ENCODE measurements around the gene TSPYL1.
"Not testable (repeated sequence)": the region's sequence is repeated elsewhere in the genome, so short reads cannot be mapped to it uniquely, and the experiment has no call there.

The TSPYL1 gene

DNA sequence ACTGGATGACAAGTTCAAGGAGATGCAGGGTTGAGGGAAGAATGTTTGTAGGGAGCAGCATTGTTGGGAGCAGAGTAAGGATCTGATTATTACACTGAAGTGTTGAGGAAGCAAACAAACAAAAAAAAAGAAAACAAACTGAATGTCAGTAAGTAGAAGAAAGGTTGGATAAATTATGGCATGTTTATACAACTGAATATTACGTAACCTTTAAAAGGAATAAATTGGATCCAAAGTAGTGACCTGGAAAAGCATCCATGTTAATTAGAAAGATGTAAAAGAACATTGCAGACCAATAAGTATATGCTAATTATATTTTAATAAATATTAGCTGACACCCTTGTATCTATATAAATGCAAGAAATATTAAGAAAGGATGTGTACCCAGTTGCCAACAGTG lies 12.8 kb upstream of the TSPYL1 start:
- DNase-seq = no peak

DNA sequence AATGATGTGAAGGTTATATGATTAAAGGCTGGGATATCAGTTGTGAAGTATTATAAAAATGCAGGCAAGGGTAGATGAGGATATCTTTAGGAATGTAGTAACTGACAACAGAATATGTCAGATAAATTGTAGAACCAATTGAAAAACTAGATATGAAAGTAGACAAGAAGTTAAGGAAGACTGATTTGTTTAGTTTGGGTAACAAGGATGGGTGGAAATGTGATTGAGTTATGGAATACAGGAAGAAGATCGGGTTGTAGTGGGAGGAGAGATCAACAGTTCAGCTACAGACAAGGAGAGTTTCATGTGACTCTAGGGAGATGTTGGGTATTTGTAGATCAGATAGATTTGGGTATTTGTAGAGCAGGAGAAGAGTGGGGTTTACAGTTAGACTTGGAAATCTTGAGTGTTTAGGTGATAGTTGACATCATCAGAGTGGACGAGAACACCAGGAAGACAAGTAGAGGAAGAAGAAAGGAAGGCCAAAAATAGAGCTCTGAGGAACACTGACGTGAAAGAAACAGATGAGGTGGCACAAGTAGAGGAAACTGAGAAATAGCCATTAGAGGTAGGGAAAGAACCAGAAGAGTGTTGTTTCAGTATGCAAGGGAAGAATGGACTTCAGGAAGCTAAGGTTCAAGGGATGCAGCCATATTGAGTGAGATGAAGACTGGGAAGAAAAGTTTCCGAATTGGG lies 12.1 kb upstream of the TSPYL1 start:
- no peak for DNase-seq

DNA sequence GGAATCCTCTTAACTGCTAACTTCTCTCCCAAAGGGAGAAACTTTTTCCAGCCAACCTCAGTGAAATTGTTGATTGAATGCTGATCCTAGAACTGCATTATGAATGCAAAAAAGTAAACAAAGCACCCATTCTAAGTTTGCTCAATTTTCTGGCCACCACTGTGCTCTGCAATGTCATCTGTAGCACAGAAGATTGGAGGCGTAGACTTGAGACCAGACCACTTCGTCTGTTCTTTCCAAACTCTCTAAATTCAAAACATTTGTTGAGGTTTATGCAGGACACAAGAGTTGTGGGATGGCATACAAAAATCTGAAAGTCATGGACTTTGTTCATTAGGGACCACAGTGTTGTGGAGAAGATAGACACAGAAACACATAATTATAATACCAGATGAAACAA lies 11.1 kb upstream of the TSPYL1 start:
- no peak for DNase-seq

DNA sequence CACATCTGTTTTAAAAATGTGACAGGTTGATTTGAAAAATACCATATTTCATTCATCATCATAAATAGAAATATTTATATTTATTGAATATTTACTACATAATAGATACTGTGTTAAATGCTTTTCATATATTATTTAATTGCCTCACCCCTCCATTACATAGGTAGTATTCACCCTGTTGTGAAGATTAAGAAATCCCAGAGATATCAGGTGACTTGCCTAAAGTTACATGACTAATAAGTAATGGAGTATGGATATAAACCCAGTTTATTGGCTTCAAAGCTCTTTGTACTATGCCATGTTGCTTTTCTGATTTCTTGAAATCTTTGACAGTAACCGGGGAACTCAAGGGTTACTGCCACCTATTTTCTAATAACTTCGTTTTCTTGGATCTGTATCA lies 10.1 kb upstream of the TSPYL1 start:
- no peak for DNase-seq

DNA sequence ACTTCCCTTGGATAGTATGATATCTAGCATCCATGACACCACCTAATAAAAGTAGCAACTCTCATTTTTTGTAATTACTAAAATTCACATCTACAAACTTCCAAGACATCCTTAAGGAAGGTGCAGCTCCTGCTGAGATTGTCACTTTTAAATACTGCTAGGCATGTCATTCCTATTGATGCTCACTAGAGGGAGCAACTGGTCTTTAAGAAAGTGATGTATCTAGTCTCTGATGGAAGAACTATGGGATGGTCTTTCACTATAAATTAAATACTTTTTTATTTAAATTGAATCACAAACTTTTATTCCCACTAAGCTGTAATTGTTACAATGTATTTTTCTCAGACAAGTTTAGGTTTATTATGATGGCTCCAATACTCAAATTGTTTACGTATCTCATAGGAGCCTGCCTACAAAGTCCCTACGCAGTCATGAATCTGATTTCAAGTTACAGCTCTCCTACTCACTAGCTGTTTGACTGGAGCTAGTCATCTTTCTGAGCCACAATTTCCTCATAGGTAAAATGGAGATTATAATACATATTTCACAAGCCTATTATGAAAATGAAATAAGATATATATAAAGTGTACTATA lies 8.1 kb upstream of the TSPYL1 start:
- DNase-seq = peak; percentile 36

DNA sequence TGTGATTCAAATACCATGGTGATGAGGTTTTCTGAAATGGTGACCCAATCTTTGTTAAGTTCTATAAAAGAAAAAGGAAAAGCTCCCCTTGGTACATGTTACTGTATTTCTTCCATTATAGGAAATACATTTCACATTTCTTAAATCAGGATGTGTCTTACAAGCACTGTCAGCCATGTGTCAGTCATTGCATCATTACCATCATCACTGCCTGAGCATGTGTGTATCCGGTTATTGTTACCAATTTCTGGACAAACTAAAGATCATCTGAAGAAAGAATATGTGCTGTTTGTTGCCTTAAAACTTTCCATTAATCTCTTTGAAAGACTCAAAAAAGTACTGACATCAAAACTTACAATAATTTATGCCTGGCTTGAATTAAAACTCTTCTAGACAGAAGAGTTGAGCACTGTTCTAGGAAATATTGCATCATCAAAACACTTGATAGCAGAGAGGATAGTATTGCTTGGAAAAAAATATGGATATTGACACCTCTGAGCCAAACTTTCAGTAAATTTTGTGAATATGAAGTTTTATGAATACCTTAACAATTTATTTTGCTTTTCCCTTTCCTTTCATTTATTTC lies 7.1 kb upstream of the TSPYL1 start:
- DNase-seq = no peak

DNA sequence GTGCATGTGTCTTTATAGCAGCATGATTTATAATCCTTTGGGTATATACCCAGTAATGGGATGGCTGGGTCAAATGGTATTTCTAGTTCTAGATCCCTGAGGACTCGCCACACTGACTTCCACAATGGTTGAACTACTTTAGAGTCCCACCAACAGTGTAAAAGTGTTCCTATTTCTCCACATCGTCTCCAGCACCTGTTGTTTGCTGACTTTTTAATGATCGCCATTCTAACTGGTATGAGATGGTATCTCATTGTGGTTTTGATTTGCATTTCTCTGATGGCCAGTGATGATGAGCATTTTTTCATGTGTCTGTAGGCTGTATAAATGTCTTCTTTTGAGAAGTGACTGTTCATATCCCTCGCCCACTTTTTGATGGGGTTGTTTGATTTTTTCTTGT lies 5.3 kb upstream of the TSPYL1 start:
- not testable (repeated sequence) for DNase-seq

DNA sequence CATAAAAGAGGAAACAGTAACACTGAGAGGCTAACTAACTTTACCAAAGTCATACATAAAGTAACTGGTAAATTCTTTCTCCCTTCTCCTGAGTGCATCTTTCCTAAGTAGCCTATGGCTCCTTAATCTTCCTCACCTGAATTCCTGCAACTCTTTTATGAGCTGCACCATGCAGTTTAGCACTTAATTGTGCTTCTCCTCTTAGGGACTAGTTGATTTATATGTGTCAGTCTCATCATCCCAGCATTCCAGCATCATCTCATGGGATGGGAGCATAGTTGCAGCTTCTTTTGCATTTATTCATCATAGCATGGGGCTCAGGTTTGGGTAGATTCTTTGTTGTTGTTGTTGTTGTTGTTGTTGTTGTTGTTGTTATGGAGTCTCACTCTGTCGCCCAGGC lies 3.5 kb upstream of the TSPYL1 start:
- no peak for DNase-seq

DNA sequence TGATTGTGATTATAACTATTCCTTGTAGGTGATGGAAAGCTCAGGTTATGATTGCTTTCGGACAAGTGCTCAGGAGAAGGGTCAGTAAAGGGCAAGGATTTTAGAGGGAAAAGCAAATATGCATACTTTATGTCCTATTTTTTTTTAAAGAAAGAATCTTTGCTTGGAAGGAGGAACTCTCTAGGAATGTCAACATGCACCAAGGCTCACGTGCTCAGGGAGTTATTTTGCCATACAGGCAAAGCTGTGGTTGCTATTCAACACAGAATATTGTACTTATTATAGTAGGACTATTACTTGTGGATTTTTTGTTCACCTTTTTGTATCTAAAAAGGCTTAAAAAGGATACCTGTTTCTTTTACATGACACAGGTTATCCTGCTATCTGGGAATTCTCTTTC lies 3.0 kb upstream of the TSPYL1 start:
- no peak for DNase-seq

DNA sequence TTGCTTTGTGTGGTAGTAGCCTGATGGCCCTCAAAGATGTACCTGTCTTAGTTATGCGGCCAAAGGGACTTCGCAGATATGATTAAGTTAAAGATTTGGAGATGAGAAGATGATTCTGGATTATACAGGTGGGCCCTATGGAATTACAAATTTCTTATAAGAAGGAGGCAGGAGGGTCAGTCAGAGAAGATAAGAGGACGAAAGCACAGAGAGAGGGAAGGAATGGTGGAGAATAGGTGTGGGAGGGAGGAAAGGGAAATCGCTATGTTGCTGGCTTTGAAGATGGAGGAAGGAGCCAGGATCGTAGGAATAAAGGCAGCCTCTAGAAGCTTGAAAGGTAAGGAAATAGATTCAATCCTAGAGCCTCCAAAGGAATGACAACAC lies 1.2 kb upstream of the TSPYL1 start:
- no peak for DNase-seq

DNA sequence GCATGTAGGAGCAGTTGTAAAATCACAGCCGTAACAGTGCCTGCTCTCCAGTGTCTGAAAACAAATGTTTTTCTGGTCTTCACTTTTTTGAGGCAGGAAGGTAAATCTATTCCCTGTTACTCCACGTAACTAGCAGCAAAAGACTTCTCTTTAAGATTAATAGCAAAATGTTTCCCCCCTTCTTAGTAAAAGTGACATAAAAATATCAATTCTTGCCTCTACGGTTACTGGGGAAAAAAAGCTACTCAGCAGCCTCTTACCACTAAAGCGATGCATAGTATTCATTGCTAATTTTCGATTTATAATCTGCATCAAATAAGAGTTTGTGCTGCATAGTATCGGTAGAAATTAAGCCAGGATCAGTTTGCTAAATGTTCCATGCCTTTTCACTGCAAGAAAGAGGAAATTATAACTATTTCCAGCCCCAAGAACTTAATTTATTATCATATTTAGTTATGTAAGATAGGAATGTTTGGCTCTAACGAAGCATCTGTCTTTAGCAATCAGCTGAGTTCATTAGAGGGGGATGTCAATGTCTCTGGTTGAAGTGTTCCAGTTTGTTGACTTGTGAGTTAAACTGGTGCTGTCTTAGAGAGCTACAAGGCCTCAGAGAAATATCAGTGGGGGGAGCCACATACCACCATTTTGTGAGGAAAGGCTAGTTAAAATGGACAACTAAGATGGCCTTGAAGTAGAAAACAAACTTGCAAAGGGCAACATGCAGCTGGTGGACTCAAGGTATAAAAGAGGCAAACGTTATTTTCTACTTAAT lies 617 bp upstream of the TSPYL1 start:
- DNase-seq = peak; percentile 40

DNA sequence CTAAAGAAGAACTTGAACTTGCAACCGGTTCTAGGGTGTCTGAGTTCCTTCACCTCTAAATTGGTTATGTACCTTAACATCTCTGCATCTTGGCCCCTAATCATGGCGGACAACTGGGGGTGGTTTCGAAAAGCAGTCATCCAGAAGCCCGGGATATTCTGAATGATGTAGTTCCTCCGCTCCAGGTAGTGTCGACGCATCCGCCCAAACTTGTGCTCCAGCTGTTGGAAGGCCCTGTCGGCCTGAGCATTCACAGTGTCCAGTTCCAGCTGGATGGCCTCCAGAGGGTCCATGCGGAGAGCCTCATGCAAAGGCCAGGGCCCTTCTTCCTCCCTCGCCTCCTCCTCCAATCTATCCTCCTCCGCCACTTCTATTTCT lies 887 bp downstream of the TSPYL1 start:
- DNase-seq = no peak

DNA sequence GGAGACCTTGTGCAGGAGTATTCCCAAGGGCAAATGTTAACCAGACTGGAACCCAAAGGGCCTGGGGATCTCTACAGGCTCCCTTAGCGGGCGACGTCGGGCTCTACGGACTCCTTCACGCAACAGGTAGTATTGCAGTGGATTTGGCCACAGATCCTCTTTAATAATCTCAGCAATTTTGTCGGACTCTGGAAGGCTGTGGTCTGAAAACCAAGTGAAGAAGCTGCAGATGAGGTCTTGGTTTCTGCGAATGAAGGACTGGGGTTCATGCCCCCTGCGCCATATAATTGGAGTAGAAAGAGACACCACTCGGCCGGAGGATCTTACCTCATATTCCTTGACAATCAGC lies 1.3 kb downstream of the TSPYL1 start:
- no peak for DNase-seq

DNA sequence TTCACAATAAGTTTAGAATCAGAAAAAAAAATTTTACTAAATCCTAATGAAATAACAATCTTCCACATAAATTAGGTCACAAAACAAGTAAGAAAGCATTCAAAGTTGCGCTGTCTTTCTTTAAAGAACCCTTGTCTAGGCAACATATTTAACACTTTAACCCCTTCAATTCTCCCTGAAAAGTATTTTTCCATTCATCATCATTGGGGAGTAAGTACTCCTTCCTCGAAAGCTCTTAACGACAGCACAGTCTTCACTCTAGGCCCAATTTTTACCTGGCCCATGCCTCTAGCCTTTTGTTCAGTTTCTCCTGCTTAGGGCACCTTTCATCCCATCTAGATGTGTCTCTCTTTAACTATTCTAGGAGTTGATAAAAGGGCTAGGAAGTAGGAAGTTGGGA lies 2.6 kb downstream of the TSPYL1 start:
- no peak for DNase-seq

DNA sequence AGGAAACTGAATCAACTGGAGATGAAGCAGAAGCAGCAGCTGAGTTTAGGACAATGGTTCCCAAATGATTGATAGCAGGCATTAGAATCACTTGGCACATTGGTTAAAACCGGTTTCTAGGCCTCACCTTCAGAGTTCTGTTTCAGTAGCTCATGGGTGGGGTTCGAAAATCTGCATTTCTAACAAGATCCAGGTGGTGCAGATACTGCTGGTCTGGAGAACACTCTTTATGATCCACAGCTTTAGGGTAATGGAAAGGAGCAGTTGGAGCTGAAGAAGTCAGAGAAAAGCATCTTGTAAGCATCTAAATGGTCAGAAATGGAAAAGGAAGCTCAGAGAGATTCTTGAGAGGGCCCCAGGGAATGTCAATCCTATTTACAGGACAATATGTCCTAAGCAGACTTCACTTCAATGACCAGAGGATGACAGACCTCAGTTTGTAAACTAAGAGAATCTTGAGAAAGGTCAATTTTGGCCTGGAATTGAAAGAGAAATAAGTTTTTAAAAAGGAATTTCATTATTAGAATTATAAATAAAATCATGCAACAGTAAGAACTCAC lies 8.5 kb downstream of the TSPYL1 start:
- DNase-seq = no peak

DNA sequence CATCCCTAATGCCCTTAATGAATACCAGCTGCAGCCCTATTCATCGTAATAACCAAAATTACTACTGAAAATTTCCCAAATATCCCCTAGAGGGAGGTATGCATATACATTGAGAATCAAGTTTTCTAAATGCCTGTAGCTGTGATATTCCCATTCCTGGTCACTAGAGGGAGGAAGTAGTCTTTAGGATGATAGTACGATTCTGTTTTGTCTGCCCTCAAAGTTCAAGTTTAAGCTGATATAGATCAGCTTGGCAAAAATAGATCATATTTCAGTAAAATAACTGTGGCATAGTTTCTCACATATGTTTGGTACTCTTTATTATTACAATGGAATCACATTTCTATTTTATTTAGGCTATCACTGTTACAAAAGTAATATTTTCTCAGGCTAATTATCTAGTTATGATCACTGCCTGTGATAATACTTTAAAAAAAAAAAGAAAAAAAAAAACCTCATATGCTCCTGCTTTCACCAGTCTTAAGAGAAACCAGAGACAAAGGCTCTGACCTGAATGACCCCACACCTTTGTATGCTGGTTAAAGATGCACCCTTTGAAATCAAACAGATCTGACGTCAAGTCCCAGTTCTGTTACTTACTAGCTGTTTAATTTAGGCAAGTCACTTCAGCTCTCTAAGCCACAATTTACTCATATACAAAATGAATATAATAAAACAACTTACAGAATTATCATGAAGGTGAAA lies 11.0 kb downstream of the TSPYL1 start:
- DNase-seq = peak; percentile 57

DNA sequence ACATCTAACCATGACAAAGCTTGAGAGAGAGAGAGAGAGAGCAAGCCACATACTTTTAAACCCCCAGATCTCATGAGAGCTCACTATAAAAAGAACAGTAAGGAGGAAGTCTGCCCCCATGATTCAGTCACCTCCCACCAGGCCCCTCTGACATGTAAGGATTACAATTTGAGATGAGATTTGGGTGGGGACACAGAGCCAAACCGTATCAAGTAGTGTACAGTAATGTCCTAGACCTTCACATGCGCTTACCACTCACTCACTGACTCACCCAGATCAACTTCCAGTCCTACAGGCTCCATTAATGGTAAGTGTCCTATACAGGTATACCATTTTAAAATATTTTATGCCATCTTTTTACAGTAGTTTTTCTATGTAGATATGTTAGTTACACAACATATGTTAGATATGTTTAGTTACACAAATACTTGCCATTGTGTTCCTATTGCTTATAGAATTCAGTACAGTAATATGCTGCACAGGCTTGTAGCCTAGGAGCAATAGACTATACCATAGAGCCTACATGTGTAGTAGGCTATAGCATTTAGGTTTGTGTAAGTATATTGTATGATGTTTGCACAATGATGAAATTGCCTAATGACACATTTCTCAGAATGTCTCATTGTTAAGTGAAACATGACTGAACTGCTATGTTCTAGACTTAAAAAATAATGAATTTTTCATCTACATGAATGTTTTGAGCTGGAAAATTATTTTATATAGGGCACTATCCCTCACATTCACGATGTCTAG lies 11.7 kb downstream of the TSPYL1 start:
- DNase-seq = no peak

DNA sequence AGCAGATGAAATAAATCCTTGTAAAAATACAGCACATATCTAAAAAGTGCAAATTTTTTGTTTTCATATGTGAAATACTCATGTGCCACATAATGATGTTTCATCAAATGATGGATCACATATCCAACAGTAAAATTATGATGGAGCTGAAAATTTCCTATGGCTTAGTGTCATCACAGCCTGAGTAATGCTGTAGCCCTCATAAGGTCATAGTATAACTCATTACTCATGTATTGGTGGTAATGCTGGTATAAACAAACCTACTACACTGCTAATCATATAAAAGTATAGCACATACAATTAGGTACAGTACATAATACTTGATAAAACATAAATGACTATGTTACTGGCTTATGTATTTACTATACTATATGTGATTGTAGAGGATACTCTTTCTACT lies 12.9 kb downstream of the TSPYL1 start:
- no peak for DNase-seq

DNA sequence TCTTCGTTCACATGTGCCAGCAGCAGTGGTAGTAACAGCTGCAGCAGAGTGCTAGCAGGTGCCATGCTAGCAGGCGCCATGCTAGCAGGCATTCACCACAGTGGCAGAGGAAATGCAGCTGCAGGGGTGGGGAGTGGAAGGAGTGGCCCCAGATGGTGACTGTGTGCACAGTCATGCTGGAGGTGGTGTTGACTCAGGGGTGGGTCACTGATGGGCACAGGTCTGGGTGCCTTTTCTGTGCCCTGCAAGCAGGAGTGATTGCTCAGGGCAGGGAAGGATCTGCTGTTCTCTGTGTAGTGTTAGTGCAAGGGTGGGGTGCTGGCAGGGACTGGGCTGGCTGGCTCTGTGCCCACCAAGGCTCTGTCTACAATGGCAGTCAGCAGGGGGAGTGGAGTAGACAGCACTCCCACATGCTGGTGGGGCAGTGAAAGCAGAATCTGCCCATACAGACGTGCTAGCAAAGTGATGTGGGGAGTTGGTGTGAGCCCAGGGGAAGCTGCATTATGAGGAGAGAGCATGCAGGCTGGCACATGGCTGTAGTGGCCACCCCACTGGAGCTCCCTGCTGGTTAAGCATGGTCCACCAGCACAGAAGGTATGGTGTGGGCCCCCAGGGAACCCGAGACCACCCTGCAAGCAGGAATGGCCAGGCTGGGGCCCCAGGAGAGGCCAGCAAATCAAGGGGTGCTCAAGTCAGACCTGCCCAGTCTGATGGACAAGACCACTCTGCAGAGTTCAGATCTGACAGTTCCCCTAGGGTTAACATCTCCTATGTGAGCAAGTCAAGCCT lies 14.5 kb downstream of the TSPYL1 start:
- DNase-seq = peak; percentile 42

DNA sequence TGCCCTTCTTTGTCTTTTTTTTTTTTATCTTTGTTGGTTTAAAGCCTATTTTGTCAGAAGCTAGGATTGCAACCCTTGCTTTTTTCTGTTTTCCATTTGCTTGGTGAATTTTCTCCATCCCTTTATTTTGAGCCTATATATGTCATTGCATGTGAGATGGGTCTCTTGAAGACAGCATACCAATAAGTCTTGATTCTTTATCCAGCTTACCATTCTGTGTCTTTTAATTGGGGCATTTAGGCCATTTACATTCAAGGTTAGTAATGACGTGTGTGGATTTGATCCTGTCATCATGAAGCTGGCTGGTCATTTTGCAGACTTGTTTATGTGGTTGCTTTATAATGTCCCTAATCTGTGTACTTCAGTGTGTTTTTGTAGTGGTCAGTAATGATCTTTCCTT lies 16.4 kb downstream of the TSPYL1 start:
- no peak for DNase-seq

DNA sequence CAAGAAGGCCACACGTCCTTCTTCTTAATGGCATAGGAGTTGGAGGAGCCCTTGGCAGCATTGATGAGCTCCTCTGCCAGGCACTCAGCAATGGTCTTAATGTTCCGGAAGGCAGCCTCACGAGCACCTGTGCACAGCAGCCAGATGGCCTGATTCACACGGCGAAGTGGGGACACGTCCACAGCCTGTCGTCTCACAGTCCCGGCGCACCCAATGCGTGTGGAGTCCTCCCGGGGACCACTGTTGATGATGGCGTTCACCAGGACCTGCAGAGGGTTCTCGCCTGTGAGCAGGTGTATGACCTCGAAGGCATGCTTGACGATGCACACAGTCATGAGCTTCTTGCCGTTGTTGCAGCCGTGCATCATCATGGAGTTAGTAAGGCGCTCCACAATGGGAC lies 21.2 kb downstream of the TSPYL1 start:
- no peak for DNase-seq

DNA sequence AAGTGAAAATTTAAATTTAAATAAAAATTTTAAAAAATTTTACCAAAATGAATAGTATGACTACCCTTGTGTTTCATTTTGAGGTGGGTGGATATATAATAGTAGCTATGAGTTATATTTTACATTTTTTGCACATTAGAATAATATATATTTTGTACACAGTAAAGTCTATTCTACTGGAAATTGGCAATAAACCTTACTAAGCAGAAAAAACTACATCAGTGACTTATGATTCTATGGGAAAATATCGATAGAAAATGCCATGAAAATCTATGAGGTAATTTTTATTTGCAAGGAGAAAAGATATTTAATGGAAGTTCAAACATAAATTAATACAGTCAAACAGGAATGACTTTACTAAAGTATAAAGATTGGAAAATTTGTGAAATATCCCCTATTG lies 23.0 kb downstream of the TSPYL1 start:
- DNase-seq = no peak

Measured in SHP77 treated with DMSO at 0.1 percent for 48 hours (cell line).